OCI-LY1 (cell line): ENCODE results near the gene PTPRT.

Experiments
- H2AFZ ChIP-seq: fragments of 200-600 bp; sonication (generic), shearing (Covaris generic); 2 replicates; pipeline ENCODE4 v1.6.0; 2014; ENCODE audit warnings: antibody characterized with exemption, mild to moderate bottlenecking, low read length
- H3F3A ChIP-seq: fragments of 200-600 bp; sonication (generic), shearing (Covaris generic); 2 replicates; pipeline ENCODE4 v1.6.0; 2014; ENCODE audit warnings: mild to moderate bottlenecking, antibody characterized with exemption, low read length, moderate library complexity; ENCODE audit not compliant: insufficient read depth
- H3K27ac ChIP-seq: fragments of 200-600 bp; sonication (generic); 2 replicates; pipeline ENCODE4 v1.5.1; 2014; ENCODE audit warnings: low read length, mixed run types, mild to moderate bottlenecking, low read depth; ENCODE audit not compliant: poor library complexity, severe bottlenecking
- H3K27me3 ChIP-seq: fragments of 200-600 bp; sonication (generic); 2 replicates; pipeline ENCODE4 v1.6.0; 2014; ENCODE audit warnings: antibody characterized with exemption, mild to moderate bottlenecking, low read length, moderate library complexity; ENCODE audit not compliant: insufficient read depth
- H3K36me3 ChIP-seq: fragments of 200-600 bp; sonication (generic); 2 replicates; pipeline ENCODE4 v1.6.1; 2014; ENCODE audit warnings: mild to moderate bottlenecking, antibody characterized with exemption, low read length, moderate library complexity, mixed read lengths; ENCODE audit not compliant: insufficient read depth
- H3K4me1 ChIP-seq: fragments of 200-600 bp; sonication (generic); 2 replicates; pipeline ENCODE4 v1.5.1; 2014; ENCODE audit warnings: mild to moderate bottlenecking, low read length, moderate library complexity; ENCODE audit not compliant: insufficient read depth, severe bottlenecking
- H3K4me2 ChIP-seq: fragments of 200-600 bp; sonication (generic), shearing (Covaris generic); 2 replicates; pipeline ENCODE4 v1.6.1; 2014; ENCODE audit warnings: low read length
- H3K4me3 ChIP-seq: fragments of 200-600 bp; sonication (generic); 2 replicates; pipeline ENCODE4 v1.5.1; 2014; ENCODE audit warnings: low read length, low read depth, mild to moderate bottlenecking, mixed read lengths; ENCODE audit not compliant: poor library complexity, severe bottlenecking
- H3K79me2 ChIP-seq: fragments of 200-600 bp; shearing (Covaris generic); 2 replicates; pipeline ENCODE4 v1.6.1; 2016; ENCODE audit warnings: mixed run types, low read length, mixed read lengths; ENCODE audit not compliant: insufficient read depth
- H3K9ac ChIP-seq: fragments of 200-600 bp; sonication (generic), shearing (Covaris generic); 2 replicates; pipeline ENCODE4 v1.6.1; 2014; ENCODE audit warnings: mild to moderate bottlenecking, low read length, mixed read lengths
- H3K9me2 ChIP-seq: fragments of 200-600 bp; sonication (generic), shearing (Covaris generic); 2 replicates; pipeline ENCODE4 v1.6.1; 2014; ENCODE audit warnings: low read depth, mild to moderate bottlenecking, low read length, mixed read lengths
- H3K9me3 ChIP-seq: fragments of 200-600 bp; shearing (Covaris generic); 2 replicates; pipeline ENCODE4 v1.6.1; 2014; ENCODE audit warnings: low read length, mixed read lengths
- H4K20me1 ChIP-seq: fragments of 200-600 bp; sonication (generic), shearing (Covaris generic); 2 replicates; pipeline ENCODE4 v1.6.0; 2016; ENCODE audit warnings: mild to moderate bottlenecking, low read length; ENCODE audit not compliant: insufficient read depth
- CTCF ChIP-seq: fragments of 200-600 bp; sonication (generic), shearing (Covaris generic); IDR thresholded peaks from 2 replicates; pipeline ENCODE4 v1.5.1; 2017; ENCODE audit warnings: mild to moderate bottlenecking, antibody characterized with exemption, low read length, moderate library complexity, mixed read lengths
- EZH2 ChIP-seq: fragments of 200-600 bp; sonication (generic), shearing (Covaris generic); IDR thresholded peaks from 2 replicates; pipeline ENCODE4 v1.8.0; 2017; ENCODE audit warnings: borderline replicate concordance, mixed run types, mild to moderate bottlenecking, antibody characterized with exemption, low read length, moderate library complexity, mixed read lengths

Gene PTPRT

GRCh38 chr20:42775037-42775436, 414.7 kb downstream of the PTPRT start:
- Histone ChIP-seq H3K27ac (no peak overlapping the region), H3K4me2 (no peak overlapping the region), H2AFZ (no peak overlapping the region), H3K27me3 (no peaks in the 10 kb centered on the region; the same call in 1 of the 2 replicates), H3F3A (no peaks in the 10 kb centered on the region), H3K9ac (no peak overlapping the region), H3K4me1 (no peaks in the 10 kb centered on the region), H3K9me2 (no peaks in the 10 kb centered on the region), H3K9me3 (no peaks in the 10 kb centered on the region), H3K79me2 (no peaks in the 10 kb centered on the region), H3K4me3 (no peak overlapping the region), H4K20me1 (no peaks in the 10 kb centered on the region), H3K36me3 (no peaks in the 10 kb centered on the region)
- peak; percentile 20; the same call in 1 of the 2 replicates for TF ChIP-seq CTCF
- no peak for TF ChIP-seq EZH2

- no peaks in the 10 kb centered on the region for H3K79me2 ChIP-seq
- H3K27me3 ChIP-seq = no peaks in the 10 kb centered on the region
- no peaks in the 10 kb centered on the region for H4K20me1 ChIP-seq
- H3K4me2 ChIP-seq = no peak overlapping the region
- no peaks in the 10 kb centered on the region for H3K4me1 ChIP-seq
- no peaks in the 10 kb centered on the region for H3K36me3 ChIP-seq
- H3K9me2 ChIP-seq = no peaks in the 10 kb centered on the region
- no peaks in the 10 kb centered on the region for H3F3A ChIP-seq
- 0 out of 2 replicates have a peak, but pooled peaks cover 3% of the 10 kb centered on the region for H3K9me3 ChIP-seq
- H3K9ac ChIP-seq = no peak overlapping the region
- no peak overlapping the region for H2AFZ ChIP-seq
- TF ChIP-seq CTCF (no peak), EZH2 (no peak)
- H3K27ac ChIP-seq = no peak overlapping the region
- no peak overlapping the region for H3K4me3 ChIP-seq
These were observed 426.7 kb downstream of the PTPRT start for GRCh38 chr20:42763015-42763414.

GRCh38 chr20:42756991-42757390, 432.7 kb downstream of the PTPRT start:
- Histone ChIP-seq H3K4me1 (peaks cover 24% of the 10 kb centered on the region), H3K79me2 (no peaks in the 10 kb centered on the region), H3K9me2 (no peaks in the 10 kb centered on the region), H2AFZ (no peak overlapping the region), H4K20me1 (no peaks in the 10 kb centered on the region), H3F3A (no peaks in the 10 kb centered on the region), H3K4me3 (no peak overlapping the region), H3K36me3 (no peaks in the 10 kb centered on the region), H3K27ac (no peak overlapping the region), H3K4me2 (no peak overlapping the region), H3K9me3 (no peaks in the 10 kb centered on the region), H3K27me3 (no peaks in the 10 kb centered on the region), H3K9ac (no peak overlapping the region)
- TF ChIP-seq EZH2 = no peak
- TF ChIP-seq CTCF = no peak
